HepG2 (cell line): ENCODE results near the gene NCOA7. TPM values are rescaled to one million over a fixed set of nuclear protein-coding genes. Genes with fewer than 3 reads are reported as not detected.

ENCODE experiments used
- ARID2 ChIP-seq: sonication (generic); formaldehyde crosslinking; IDR thresholded peaks from 2 replicates; pipeline ENCODE4 v1.8.1; 2022; ENCODE audit warnings: mild to moderate bottlenecking, missing genetic modification reagents, borderline replicate concordance
- CEBPB ChIP-seq: IDR thresholded peaks from 2 replicates; pipeline ENCODE4 v1.6.1; 2011; ENCODE audit warnings: low read depth, low read length, improper control_type of control experiment, borderline replicate concordance
- GATAD2A ChIP-seq: IDR thresholded peaks from 2 replicates; pipeline ENCODE4 v1.6.1; 2016
- ISL2 ChIP-seq: sonication (generic); formaldehyde crosslinking; IDR thresholded peaks from 2 replicates; pipeline ENCODE4 v1.5.0; 2020; ENCODE audit warnings: missing genetic modification reagents
- JDP2 ChIP-seq: sonication (generic); formaldehyde crosslinking; IDR thresholded peaks from 2 replicates; pipeline ENCODE4 v1.8.1; 2022; ENCODE audit warnings: missing genetic modification reagents, borderline replicate concordance
- NFIC ChIP-seq: IDR thresholded peaks from 2 replicates; pipeline ENCODE4 v1.6.1; 2012; ENCODE audit warnings: mild to moderate bottlenecking, low read length, inconsistent platforms
- PAF1 ChIP-seq: IDR thresholded peaks from 2 replicates; pipeline ENCODE4 v1.6.1; 2016; ENCODE audit warnings: missing genetic modification reagents, missing compliant biosample characterization
- PHF8 ChIP-seq: sonication (generic); formaldehyde crosslinking; IDR thresholded peaks from 2 replicates; pipeline ENCODE4 v1.5.0; 2020; ENCODE audit warnings: missing genetic modification reagents
- RELA ChIP-seq: sonication (generic); formaldehyde crosslinking; IDR thresholded peaks from 2 replicates; pipeline ENCODE4 v1.4.0; 2020; ENCODE audit warnings: missing genetic modification reagents
- RFXAP ChIP-seq: sonication (generic); formaldehyde crosslinking; IDR thresholded peaks from 2 replicates; pipeline ENCODE4 v1.4.0; 2020; ENCODE audit warnings: missing genetic modification reagents, borderline replicate concordance
- SNRNP70 ChIP-seq: fragments of 200-400 bp; formaldehyde crosslinking; IDR thresholded peaks from 2 replicates; pipeline ENCODE4 v1.6.1; 2017; ENCODE audit warnings: mild to moderate bottlenecking, low read depth, low read length, moderate library complexity
- SSRP1 ChIP-seq: IDR thresholded peaks from 2 replicates; pipeline ENCODE4 v1.6.1; 2016; ENCODE audit warnings: control low read depth
- ZFP41 ChIP-seq: sonication (generic); formaldehyde crosslinking; IDR thresholded peaks from 2 replicates; pipeline ENCODE4 v1.4.0; 2020; ENCODE audit warnings: mild to moderate bottlenecking, missing genetic modification reagents, borderline replicate concordance
- ZNF143 ChIP-seq: sonication (generic); formaldehyde crosslinking; IDR thresholded peaks from 2 replicates; pipeline ENCODE4 v1.4.0; 2020; ENCODE audit warnings: missing genetic modification reagents
- ZNF331 ChIP-seq: sonication (generic); formaldehyde crosslinking; IDR thresholded peaks from 2 replicates; pipeline ENCODE4 v1.4.0; 2020; ENCODE audit warnings: missing genetic modification reagents
- ZNF564 ChIP-seq: sonication (generic); formaldehyde crosslinking; IDR thresholded peaks from 2 replicates; pipeline ENCODE4 v1.8.1; 2023; ENCODE audit warnings: mild to moderate bottlenecking, missing genetic modification reagents
- ZNF598 ChIP-seq: sonication (generic); formaldehyde crosslinking; IDR thresholded peaks from 2 replicates; pipeline ENCODE4 v1.5.1; 2020; ENCODE audit warnings: mild to moderate bottlenecking, missing genetic modification reagents, borderline replicate concordance
- ZNF614 ChIP-seq: IDR thresholded peaks from 2 replicates; pipeline ENCODE4 v1.6.1; 2018; ENCODE audit warnings: missing biosample characterization, missing genetic modification reagents, inconsistent platforms, borderline replicate concordance
- ZNF879 ChIP-seq: sonication (generic); formaldehyde crosslinking; IDR thresholded peaks from 2 replicates; pipeline ENCODE4 v1.8.1; 2023; ENCODE audit warnings: missing genetic modification reagents
- ZSCAN31 ChIP-seq: sonication (generic); formaldehyde crosslinking; IDR thresholded peaks from 2 replicates; pipeline ENCODE4 v1.5.0; 2020; ENCODE audit warnings: low read depth, mild to moderate bottlenecking, missing genetic modification reagents
- polyA plus RNA-seq, 8 experiments: library from polyadenylated mRNA; depleted of rRNA in 3 of 8; stranded (reverse) in 7 of 8; unstranded in 1 of 8; fragments of >200 nt; fragmentation: Illumina TruSeq in 4 of 8; extraction: Trizol in 4 of 8; gene quantifications; 2 replicates each; pipeline versions ENCODE4 v1.2.1 to v1.2.3, GENCODE V29; 2011 to 2016; ENCODE audit warnings: low read depth in 4 of 8, missing spikeins in 1 of 8, mixed read lengths in 1 of 8; ENCODE audit not compliant: insufficient read depth in 1 of 8
- total RNA-seq, 5 experiments: library from RNA; depleted of rRNA; stranded (reverse); fragments of >200 nt; fragmentation: Illumina TruSeq; extraction: Trizol; gene quantifications; 2 replicates each; pipeline ENCODE4 v1.2.3, GENCODE V29; 2016; ENCODE audit warnings: low read depth in 1 of 5
- TF ChIP-seq, protein P1 (sequence below): sonication (generic); formaldehyde crosslinking; IDR thresholded peaks from 2 replicates; pipeline ENCODE4 v1.4.0; 2020; ENCODE audit warnings: missing genetic modification reagents, borderline replicate concordance
- TF ChIP-seq, protein P2 (sequence below): IDR thresholded peaks from 2 replicates; pipeline ENCODE4 v1.6.1; 2016; ENCODE audit warnings: low read depth, borderline replicate concordance
- TF ChIP-seq, protein P3 (sequence below): sonication (generic); formaldehyde crosslinking; IDR thresholded peaks from 2 replicates; pipeline ENCODE4 v1.5.0; 2020; ENCODE audit warnings: missing genetic modification reagents
- TF ChIP-seq, protein P4 (sequence below): sonication (generic); formaldehyde crosslinking; IDR thresholded peaks from 2 replicates; pipeline ENCODE4 v1.8.1; 2022; ENCODE audit warnings: mild to moderate bottlenecking, missing genetic modification reagents
- TF ChIP-seq, protein P5 (sequence below): sonication (generic); formaldehyde crosslinking; IDR thresholded peaks from 2 replicates; pipeline ENCODE4 v1.5.1; 2020; ENCODE audit warnings: missing genetic modification reagents, mild to moderate bottlenecking, borderline replicate concordance

The NCOA7 gene
- total and polyA plus RNA-seq, 2 of the 13 experiments (the other 11 are each of a cell fraction or from before 2014, with no cell fraction given) = 13.6 to 20.8 TPM

DNA sequence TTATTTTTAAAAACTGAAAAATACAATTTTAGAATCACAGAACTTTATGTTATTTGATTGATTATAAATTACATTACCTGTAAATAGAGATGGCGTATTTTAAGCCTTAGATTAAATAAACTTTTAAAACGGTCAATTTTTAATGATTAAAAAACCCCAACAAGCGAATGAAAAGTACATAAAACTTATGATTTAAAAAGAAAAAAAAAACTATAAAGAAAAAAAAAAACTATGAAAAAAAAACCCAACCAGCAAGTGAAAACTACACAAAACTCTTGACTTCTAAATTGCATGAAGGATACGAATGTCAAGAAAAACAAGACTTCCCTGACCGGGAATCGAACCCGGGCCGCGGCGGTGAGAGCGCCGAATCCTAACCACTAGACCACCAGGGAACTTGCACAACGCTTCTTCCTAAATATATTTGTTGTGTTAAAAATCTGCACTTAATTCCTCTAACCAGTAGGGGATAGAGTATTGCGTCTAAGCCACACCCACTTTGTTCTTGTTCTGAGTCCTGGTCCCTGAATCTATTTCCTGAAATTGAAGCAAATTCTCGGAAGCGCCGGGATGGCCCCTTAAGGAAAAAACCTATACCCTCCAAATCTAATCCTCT, 10.7 kb upstream of the NCOA7 start (continued):
- TF ChIP-seq, protein P1, sequence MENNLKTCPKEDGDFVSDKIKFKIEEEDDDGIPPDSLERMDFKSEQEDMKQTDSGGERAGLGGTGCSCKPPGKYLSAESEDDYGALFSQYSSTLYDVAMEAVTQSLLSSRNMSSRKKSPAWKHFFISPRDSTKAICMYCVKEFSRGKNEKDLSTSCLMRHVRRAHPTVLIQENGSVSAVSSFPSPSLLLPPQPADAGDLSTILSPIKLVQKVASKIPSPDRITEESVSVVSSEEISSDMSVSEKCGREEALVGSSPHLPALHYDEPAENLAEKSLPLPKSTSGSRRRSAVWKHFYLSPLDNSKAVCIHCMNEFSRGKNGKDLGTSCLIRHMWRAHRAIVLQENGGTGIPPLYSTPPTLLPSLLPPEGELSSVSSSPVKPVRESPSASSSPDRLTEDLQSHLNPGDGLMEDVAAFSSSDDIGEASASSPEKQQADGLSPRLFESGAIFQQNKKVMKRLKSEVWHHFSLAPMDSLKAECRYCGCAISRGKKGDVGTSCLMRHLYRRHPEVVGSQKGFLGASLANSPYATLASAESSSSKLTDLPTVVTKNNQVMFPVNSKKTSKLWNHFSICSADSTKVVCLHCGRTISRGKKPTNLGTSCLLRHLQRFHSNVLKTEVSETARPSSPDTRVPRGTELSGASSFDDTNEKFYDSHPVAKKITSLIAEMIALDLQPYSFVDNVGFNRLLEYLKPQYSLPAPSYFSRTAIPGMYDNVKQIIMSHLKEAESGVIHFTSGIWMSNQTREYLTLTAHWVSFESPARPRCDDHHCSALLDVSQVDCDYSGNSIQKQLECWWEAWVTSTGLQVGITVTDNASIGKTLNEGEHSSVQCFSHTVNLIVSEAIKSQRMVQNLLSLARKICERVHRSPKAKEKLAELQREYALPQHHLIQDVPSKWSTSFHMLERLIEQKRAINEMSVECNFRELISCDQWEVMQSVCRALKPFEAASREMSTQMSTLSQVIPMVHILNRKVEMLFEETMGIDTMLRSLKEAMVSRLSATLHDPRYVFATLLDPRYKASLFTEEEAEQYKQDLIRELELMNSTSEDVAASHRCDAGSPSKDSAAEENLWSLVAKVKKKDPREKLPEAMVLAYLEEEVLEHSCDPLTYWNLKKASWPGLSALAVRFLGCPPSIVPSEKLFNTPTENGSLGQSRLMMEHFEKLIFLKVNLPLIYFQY (CRISPR knock-in tag) = peak; percentile 30
- TF ChIP-seq SSRP1 (CRISPR knock-in tag) (no peak), RELA (0 out of 2 replicates have a peak, but pooled peaks have one; percentile 70), RFXAP (CRISPR knock-in tag) (peak; percentile 77), ZNF614 (CRISPR knock-in tag) (peak; percentile 78; the same call in 1 of the 2 replicates), ZNF879 (CRISPR knock-in tag) (no peak), ZNF598 (0 out of 2 replicates have a peak, but pooled peaks have one; percentile 11), CEBPB (peak; percentile 90), ZNF331 (CRISPR knock-in tag) (peak; percentile 93), ZFP41 (CRISPR knock-in tag) (no peak), ZNF564 (CRISPR knock-in tag) (no peak), NFIC (peak; percentile 51), PAF1 (no peak), SNRNP70 (no peak), ZSCAN31 (CRISPR knock-in tag) (no peak; the same call in 1 of the 2 replicates), ZNF143 (CRISPR knock-in tag) (0 out of 2 replicates have a peak, but pooled peaks have one; percentile 22), PHF8 (CRISPR knock-in tag) (no peak), ARID2 (CRISPR knock-in tag) (0 out of 2 replicates have a peak, but pooled peaks have one; percentile 7), ISL2 (CRISPR knock-in tag) (peak; percentile 81), GATAD2A (CRISPR knock-in tag) (peak; percentile 87; the same call in 1 of the 2 replicates), JDP2 (no peak)
- TF ChIP-seq, protein P2, sequence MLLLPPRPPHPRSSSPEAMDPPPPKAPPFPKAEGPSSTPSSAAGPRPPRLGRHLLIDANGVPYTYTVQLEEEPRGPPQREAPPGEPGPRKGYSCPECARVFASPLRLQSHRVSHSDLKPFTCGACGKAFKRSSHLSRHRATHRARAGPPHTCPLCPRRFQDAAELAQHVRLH (CRISPR knock-in tag) = peak; percentile 81; the same call in 1 of the 2 replicates
- TF ChIP-seq, protein P3, sequence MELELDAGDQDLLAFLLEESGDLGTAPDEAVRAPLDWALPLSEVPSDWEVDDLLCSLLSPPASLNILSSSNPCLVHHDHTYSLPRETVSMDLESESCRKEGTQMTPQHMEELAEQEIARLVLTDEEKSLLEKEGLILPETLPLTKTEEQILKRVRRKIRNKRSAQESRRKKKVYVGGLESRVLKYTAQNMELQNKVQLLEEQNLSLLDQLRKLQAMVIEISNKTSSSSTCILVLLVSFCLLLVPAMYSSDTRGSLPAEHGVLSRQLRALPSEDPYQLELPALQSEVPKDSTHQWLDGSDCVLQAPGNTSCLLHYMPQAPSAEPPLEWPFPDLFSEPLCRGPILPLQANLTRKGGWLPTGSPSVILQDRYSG (CRISPR knock-in tag) = 0 out of 2 replicates have a peak, but pooled peaks have one; percentile 22
- TF ChIP-seq, protein P4, sequence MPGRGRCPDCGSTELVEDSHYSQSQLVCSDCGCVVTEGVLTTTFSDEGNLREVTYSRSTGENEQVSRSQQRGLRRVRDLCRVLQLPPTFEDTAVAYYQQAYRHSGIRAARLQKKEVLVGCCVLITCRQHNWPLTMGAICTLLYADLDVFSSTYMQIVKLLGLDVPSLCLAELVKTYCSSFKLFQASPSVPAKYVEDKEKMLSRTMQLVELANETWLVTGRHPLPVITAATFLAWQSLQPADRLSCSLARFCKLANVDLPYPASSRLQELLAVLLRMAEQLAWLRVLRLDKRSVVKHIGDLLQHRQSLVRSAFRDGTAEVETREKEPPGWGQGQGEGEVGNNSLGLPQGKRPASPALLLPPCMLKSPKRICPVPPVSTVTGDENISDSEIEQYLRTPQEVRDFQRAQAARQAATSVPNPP = peak; percentile 75; the same call in 1 of the 2 replicates
- TF ChIP-seq, protein P5, sequence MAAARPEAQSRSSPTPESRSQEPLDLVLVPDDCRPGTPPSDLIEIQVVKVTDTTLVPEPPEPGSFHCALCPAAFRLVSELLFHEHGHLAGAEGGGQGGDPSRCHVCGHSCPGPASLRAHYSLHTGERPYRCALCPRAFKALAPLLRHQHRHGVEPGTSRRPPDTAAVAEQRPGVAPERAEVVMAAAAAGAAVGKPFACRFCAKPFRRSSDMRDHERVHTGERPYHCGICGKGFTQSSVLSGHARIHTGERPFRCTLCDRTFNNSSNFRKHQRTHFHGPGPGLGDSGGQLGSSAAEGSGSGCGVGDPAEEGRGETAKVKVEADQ = no peak
